Right cardiac atrium (tissue), 5 donors: ENCODE measurements around the gene SBSN. TPM values are rescaled to one million over a fixed set of nuclear protein-coding genes. Genes with fewer than 3 reads are reported as not detected.
A peak's percentile ranks its signal among the peaks of the same experiment; 100 is the strongest.

Experiments
- ATAC-seq, 2 donors: fragments of 200-7000 bp; cut with Tn5 transposase; one replicate each; pipeline versions ENCODE4 v1.8.0 to v1.9.1; 2020; ENCODE audit warnings: moderate library complexity in 2 of 2, mild to moderate bottlenecking in 1 of 2
- DNase-seq, 3 donors: peaks; one replicate each; pipeline ENCODE4 v3.0.0-alpha.2; 2020
- H3K27ac ChIP-seq: one replicate; pipeline ENCODE4 v1.5.1; 2013; ENCODE audit warnings: mild to moderate bottlenecking, low read length, control low read depth, moderate library complexity
- H3K27me3 ChIP-seq: one replicate; pipeline ENCODE4 v1.6.1; 2013; ENCODE audit not compliant: control insufficient read depth, insufficient read depth
- H3K4me1 ChIP-seq: one replicate; pipeline ENCODE4 v1.6.1; 2013; ENCODE audit warnings: low read length; ENCODE audit not compliant: control insufficient read depth, insufficient read depth
- H3K4me3 ChIP-seq: one replicate; pipeline ENCODE4 v1.5.1; 2013; ENCODE audit warnings: low read length, control low read depth
- H3K9me3 ChIP-seq: one replicate; pipeline ENCODE4 v1.6.1; 2013; ENCODE audit warnings: low read length; ENCODE audit not compliant: control insufficient read depth
- WGBS: extraction: QIAGEN DNeasy Blood & Tissue Kit; methylation state at CpG from one replicate; pipeline ENCODE4 v1.1.7; 2013; 5-methylcytosine and 5-hydroxymethylcytosine counted together
- intact Hi-C, 4 donors: fragments of 100-400 bp; cut with DNase I; formaldehyde crosslinking; loops; one replicate each; pipeline versions ENCODE4 v1.11.0 to v1.14.0; 2022 to 2023
- polyA plus RNA-seq: library from polyadenylated mRNA; stranded (reverse); fragments of 200-250 nt; gene quantifications from one replicate; pipeline ENCODE4 v1.2.3, GENCODE V29; 2013
- total RNA-seq, 4 donors: library from RNA; stranded (reverse); fragmentation: NEBNext Ultra II Directional; extraction: Animal tissue kit (Norgen Biotek cat#: 25700); gene quantifications; one replicate each; pipeline ENCODE4 v1.2.1, GENCODE V29; 2021
- donor health status: healthy with polysubstance abuse.
- donor health status: DM: no; HTN: yes; CAD: no.
- donor health status: DM: no; HTN: no; CAD: no.
- donor health status: DM: no; HTN: yes; CAD: no; lungs with severe emphysema.
- donor health status: DM: yes; HTN: yes; CAD: no.

The SBSN gene
- total and polyA plus RNA-seq, 5 donors: not detected

DNA sequence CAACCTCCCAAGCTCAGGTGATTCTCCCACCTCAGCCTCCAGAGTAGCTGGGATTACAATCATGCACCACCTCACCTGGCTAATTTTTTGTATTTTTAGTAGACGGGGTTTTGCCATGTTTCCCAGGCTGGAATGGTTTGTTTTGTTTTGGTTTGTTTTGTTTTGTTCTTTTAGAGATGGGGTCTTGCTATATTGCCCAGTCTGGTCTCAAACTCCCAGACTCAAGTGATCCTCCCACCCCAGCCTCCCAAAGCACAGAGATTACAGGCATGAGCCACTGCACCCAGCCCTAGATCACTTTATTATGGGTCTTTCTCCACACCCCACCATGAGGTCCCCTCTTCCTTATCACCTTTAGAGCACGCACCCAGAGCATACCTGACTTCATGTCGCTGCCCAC, 29.9 kb downstream of the SBSN start:
- H3K27me3 ChIP-seq: no peaks in the 10 kb centered on the region
- no peaks in the 10 kb centered on the region for H3K4me1 ChIP-seq
- intact Hi-C loops: loop anchor here in 2 of 4 donors (10.0 kb wide), 2 partner anchors 143 to 223 kb away; partner anchors contain the start of gene FFAR3 (in 1 of the 2)
- 70% methylated on average over 3 of the region's 3 CpGs for WGBS
- no peak overlapping the region for H3K27ac ChIP-seq
- ATAC-seq (no peak), DNase-seq (no peak)
- H3K9me3 ChIP-seq: no peaks in the 10 kb centered on the region
- H3K4me3 ChIP-seq: no peak overlapping the region

DNA sequence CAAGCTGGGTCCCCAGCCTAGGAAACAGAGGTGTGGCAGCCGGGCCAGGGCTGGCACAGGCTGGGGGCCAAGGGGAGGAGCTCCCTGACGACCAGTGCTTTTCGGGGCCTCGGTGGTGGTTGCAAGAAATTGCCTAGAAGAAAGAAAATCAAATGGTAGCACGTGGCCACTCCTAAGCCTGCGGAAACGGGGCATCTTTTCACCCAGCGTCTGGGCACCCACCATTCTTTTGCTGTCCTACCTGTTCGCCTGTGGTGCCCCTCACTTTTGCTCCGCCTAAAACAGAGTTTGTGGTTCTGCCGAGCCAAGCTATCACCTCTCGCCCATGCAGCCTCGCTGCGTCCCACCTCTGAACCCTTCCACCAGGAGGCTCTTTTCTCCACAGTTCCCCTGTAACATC, 30.7 kb downstream of the SBSN start:
- Histone ChIP-seq H3K27ac (no peak overlapping the region), H3K4me3 (no peak overlapping the region), H3K4me1 (no peaks in the 10 kb centered on the region), H3K9me3 (no peaks in the 10 kb centered on the region), H3K27me3 (no peaks in the 10 kb centered on the region)
- DNase-seq (no peak), ATAC-seq (no peak)
- intact Hi-C loops: loop anchor here in 2 of 4 donors (10.0 kb wide), 2 partner anchors 143 to 223 kb away; partner anchors contain the start of gene FFAR3 (in 1 of the 2)
- WGBS: 77% methylated on average over 14 of the region's 14 CpGs

DNA sequence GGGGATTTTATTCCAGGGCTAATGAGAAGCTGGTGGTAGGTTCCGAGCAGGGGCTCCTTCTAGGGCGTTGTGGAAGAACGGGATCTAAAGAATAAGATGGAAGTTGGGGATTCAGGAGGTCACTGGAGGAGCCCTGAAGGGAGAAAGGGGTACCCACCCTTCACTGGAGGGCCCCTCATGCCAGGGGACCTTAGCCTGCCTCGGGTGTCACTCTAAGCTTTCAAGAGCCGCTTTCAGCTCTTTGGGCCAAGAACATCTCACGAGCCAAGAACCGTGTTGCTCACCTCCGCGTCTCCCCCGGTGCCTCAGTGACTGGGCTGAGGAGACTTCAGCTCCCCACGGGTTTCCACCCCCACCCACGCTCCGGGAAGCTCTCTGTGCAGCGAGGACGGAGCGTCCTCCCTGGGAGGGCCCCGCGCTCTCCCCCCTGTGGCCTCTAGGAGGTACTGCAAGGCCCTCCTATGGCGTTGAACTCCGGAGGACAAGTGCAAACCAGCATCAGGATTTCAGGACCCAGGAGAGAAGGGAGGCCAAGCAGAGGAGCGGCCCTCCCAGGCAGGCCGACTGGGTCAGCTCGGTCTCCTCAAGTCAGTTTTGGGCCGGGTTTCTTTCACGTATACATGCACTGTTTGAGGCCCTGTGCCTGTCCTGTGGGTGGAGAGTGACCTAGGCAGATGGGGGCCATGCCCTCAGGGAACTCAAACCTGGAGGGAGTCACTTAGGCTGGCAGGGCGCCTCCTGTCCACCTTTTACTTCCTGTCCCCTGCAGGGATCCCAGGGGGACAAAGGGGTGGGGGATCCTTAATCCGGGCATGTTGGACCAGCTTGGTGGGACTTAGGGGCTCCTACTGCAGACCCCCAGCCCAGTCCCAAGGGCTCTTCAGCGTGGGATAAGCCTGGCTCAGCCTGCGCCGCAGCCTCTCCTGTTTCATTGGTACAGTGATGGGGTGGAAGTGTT, 32.7 kb downstream of the SBSN start:
- H3K4me3 ChIP-seq: no peak overlapping the region
- no peaks in the 10 kb centered on the region for H3K27me3 ChIP-seq
- WGBS: 25% methylated on average over 30 of the region's 30 CpGs
- H3K27ac ChIP-seq: no peak overlapping the region
- ATAC-seq: peak; percentile 85 to 90
- H3K9me3 ChIP-seq: no peaks in the 10 kb centered on the region
- intact Hi-C loops: loop anchor here in 3 of 4 donors (2.0 to 10.0 kb wide), 3 partner anchors 141 to 221 kb away; partner anchors contain the start of gene FFAR3 (in 1 of the 3)
- no peaks in the 10 kb centered on the region for H3K4me1 ChIP-seq
- peak; percentile 61 to 82 (median 82) for DNase-seq

DNA sequence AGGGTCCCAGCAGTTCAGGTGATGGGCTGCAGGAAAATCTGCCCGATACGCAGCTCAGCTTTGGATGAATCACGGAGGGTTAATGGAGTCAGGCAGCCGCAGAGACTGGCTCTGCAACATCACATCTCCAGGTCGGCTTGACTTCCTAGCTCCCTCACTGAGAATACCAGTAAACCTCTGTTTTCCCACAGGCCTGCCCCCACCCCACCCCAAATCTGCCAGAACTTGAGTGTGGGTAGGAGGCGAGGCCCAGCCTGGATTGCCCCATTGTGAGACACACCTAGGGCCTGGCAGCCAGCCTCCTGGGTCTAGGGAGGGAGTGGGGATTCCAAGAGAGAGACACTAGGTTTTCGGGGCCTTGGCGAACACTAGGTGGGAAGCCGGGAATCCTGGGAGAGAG, 34.1 kb downstream of the SBSN start:
- DNase-seq (no peak), ATAC-seq (no peak)
- 85% methylated on average over 9 of the region's 9 CpGs for WGBS
- Histone ChIP-seq H3K27me3 (no peaks in the 10 kb centered on the region), H3K4me1 (no peaks in the 10 kb centered on the region), H3K27ac (no peak overlapping the region), H3K4me3 (no peak overlapping the region), H3K9me3 (no peaks in the 10 kb centered on the region)
- intact Hi-C loops: loop anchor here (2.0 to 10.0 kb wide), 4 partner anchors 139 to 219 kb away; partner anchors contain the start of gene FFAR3 (in 1 of the 4)

DNA sequence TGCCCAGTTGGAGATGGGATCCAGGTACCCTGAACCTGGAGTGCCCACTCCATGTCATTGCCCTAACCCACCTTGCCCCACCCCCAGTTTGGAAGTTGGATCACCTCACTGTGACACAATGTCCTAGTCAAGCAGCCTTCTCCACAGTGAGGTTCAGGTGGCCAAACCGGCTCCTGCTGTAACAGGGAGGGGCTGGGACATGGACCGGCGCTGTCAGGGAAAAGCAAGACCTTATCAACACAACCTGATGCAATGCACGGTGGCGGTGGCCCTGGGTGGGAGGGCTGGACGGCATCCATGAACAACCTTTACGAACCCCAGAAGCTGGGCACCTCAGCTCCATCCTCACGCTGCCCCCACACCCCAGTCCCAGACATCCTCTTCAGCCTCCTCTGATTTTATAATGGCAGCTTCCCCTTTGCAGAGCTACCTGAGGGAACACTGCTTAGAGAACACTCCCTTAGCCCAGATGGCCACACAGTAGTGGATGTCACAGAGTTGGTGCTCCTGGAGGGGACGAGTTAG, 36.2 kb downstream of the SBSN start:
- Histone ChIP-seq H3K27ac (no peak overlapping the region), H3K27me3 (no peaks in the 10 kb centered on the region), H3K4me1 (no peaks in the 10 kb centered on the region), H3K4me3 (no peak overlapping the region), H3K9me3 (no peaks in the 10 kb centered on the region)
- intact Hi-C loops: loop anchor here in 3 of 4 donors (5.0 to 10.0 kb wide), 3 partner anchors 137 to 217 kb away; partner anchors contain the start of gene FFAR3 (in 1 of the 3)
- DNase-seq (no peak), ATAC-seq (no peak)
- WGBS: 86% methylated on average over 9 of the region's 9 CpGs

DNA sequence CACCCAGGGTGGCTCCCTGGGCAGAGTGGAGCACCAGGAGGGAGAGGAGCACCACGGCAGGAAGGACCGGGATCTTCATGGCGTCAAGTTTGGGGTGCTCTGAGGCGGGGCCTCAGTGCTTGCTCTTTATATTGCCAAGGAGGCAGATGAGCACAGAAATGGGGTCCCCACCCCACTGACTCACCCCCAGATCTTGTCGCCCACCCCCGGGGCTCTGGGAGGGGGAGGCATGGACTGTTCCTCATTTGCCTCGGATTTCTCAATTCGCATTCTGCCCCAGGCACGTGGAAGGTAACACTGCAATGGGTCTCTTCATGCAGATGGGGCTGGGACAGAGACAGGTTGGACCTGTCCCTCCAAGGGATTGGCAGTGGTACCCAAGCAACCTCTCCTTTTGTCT, 37.7 kb downstream of the SBSN start, which contains the start of gene KRTDAP:
TSS of gene KRTDAP (minus strand) at position 101 of the 400 bp plus-strand sequence. CDS start at position 79, 22 bp downstream.
- H3K27ac ChIP-seq: no peak within 1 kb of the TSS
- WGBS: 82% methylated on average over 9 of the region's 9 CpGs
- DNase-seq (no peak), ATAC-seq (no peak)
- no peak within 1 kb of the TSS for H3K4me3 ChIP-seq
- intact Hi-C loops: loop anchor here in 3 of 4 donors (5.0 to 10.0 kb wide), 3 partner anchors 136 to 216 kb away; partner anchors contain the start of gene FFAR3 (in 1 of the 3)
- H3K27me3 ChIP-seq: no peaks in the 10 kb centered on the region
- no peaks in the 10 kb centered on the region for H3K4me1 ChIP-seq
- H3K9me3 ChIP-seq: no peaks in the 10 kb centered on the region

DNA sequence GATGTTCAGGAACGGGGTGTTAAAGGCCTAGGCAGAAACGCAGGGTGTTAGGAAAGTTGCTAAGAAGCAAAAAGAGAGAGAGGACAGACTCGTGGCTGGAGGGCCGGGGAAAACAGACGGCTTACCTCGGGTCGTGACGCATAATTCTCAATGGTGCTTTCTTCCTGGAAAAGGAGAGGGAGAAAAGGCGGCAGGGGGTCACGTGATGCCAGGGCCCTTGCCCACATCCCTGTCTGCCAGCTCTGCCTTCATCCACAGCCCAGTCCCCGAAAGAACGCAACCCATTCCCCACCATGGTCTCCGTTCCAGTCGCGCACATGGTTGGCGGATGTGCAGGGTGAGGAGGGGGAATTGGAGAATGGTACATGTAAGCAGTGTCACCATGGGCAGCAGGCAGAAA, 39.4 kb downstream of the SBSN start:
- Histone ChIP-seq H3K9me3 (no peaks in the 10 kb centered on the region), H3K4me1 (no peaks in the 10 kb centered on the region), H3K27ac (no peak overlapping the region), H3K4me3 (no peak overlapping the region), H3K27me3 (no peaks in the 10 kb centered on the region)
- WGBS: 81% methylated on average over 16 of the region's 16 CpGs
- no peak for DNase-seq
- no peak for ATAC-seq
- intact Hi-C loops: no loop called here

DNA sequence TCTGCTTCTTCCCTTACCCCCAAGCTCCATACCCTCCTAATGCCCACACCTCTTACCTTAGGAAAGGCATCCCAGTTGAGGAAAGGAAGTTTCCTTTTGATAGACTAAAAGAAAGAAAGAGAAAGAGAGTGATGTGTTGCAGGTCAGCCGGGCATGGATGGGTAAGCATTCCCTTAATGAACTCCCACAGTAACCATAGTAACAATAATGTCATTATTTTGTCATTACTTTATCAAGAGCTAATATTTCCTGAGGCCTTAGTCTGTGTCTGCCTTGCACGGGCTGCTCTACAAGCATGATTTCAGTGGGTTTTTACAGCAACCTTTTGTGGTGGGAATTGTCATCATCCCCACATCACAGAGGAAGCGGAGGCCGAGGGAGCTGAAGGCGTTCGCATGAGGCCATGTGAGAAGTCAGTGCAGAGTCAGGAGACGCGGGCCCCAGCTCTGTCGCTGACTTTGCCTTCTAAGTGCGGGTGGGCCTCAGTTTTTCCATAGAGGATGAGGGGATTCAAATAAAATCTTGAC, 40.4 kb downstream of the SBSN start:
- 73% methylated on average over 10 of the region's 10 CpGs for WGBS
- H3K27me3 ChIP-seq: no peaks in the 10 kb centered on the region
- no peaks in the 10 kb centered on the region for H3K4me1 ChIP-seq
- no peak overlapping the region for H3K4me3 ChIP-seq
- no peak overlapping the region for H3K27ac ChIP-seq
- no peaks in the 10 kb centered on the region for H3K9me3 ChIP-seq
- DNase-seq: no peak
- no peak for ATAC-seq
- intact Hi-C loops: no loop called here

DNA sequence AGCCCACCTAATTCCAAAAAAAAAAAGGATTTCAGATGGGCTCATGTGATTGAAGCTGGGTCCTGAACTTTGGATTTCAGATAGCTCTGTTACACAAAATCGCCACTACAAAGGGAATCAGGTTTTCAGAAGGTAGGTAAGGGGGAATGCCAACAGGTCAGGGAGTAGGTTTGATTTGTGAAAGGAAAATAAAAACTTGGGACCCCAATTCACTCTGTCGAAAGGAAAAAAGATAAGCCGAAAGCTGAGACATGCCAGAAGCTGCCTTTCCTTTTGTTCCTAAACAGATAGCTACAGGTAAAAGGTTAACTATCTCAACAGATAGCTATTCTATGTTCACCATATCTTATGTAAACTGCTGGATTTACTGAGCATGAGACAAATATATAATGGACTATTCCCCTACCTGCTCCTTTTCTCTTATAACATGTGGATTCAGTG, 41.8 kb downstream of the SBSN start:
- Histone ChIP-seq H3K4me1 (no peaks in the 10 kb centered on the region), H3K9me3 (no peaks in the 10 kb centered on the region), H3K27me3 (no peaks in the 10 kb centered on the region), H3K27ac (no peak overlapping the region), H3K4me3 (no peak overlapping the region)
- ATAC-seq: no peak
- intact Hi-C loops: no loop called here
- 59% methylated on average over 3 of the region's 3 CpGs for WGBS
- DNase-seq: no peak

DNA sequence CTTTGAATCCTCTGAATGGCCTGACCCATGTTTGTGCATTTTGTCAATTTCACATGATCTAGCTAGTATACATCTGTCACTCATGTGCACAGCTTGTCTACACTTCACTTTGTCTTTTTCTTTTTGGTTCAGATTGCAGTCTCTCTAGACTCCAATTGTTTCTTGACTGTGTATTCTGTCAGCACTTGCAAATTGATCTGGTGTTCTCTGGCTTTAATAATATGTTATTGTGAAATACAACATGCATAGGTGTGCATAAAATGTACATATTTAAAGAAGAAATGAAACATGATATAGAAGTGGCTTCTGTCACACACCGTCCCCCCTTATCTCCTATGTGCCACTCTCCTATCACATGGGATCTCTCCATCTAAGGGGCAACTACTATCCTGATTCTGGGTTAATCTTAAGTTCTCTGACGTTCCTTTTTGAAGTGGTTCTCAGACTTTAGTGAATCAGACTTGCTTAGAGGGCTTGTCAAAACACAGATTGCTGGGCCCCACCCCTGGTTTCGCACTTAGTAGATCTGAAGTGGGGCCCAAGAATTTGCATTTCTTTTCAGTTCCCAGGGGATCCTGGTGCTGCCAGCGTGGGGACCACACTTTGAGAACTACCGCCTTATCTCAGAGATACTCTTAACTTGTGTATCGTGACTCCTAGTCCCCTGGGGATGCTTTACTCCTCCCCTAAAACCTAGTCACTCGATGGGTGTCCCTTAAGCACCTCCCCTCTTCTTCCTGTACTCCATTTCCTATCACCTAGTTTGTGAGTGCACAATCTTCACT, 43.7 kb downstream of the SBSN start:
- H3K27me3 ChIP-seq: no peaks in the 10 kb centered on the region
- ATAC-seq: peak in 1 of 2 donors; percentile 36
- WGBS: 42% methylated on average over 7 of the region's 7 CpGs
- no peak overlapping the region for H3K4me3 ChIP-seq
- no peaks in the 10 kb centered on the region for H3K4me1 ChIP-seq
- H3K27ac ChIP-seq: no peak overlapping the region
- no peaks in the 10 kb centered on the region for H3K9me3 ChIP-seq
- intact Hi-C loops: no loop called here
- DNase-seq: no peak
